SK-N-MC (cell line): ENCODE results near the gene MCC.

Experiments used
- EZH2 ChIP-seq: fragments of 200-600 bp; sonication (generic); IDR thresholded peaks from one replicate; pipeline ENCODE4 v1.6.1; 2017; ENCODE audit warnings: antibody characterized with exemption
- POLR2AphosphoS5 ChIP-seq: IDR thresholded peaks from 2 replicates; pipeline ENCODE4 v1.6.1; 2012; ENCODE audit warnings: mild to moderate bottlenecking, low read depth, low read length, borderline replicate concordance

DNA sequence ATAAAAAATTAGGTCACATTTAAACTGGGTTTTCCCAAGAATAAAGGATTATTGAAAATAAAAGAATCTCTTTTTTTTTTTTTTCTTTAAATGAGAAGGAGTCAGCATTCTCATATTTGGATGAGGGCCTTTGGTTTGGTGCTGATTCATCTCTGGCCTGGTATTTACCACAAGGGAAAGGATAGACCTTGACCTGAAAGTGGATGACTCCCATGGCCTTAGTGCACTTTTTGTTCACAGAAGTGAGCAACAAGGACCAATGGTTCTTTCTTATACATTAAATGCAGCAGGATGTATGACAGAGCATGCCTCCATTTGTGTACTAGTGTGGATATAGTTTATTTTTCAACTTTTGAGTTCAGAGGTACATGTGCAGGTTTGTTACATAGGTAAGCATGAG lies 32.2 kb upstream of the MCC start:
- TF ChIP-seq EZH2 = no peak
- no peak for TF ChIP-seq POLR2AphosphoS5
